ENCODE data around the gene TMC1.
"Not testable (repeated sequence)": the region's sequence is repeated elsewhere in the genome, so short reads cannot be mapped to it uniquely, and the experiment has no call there.

DNA sequence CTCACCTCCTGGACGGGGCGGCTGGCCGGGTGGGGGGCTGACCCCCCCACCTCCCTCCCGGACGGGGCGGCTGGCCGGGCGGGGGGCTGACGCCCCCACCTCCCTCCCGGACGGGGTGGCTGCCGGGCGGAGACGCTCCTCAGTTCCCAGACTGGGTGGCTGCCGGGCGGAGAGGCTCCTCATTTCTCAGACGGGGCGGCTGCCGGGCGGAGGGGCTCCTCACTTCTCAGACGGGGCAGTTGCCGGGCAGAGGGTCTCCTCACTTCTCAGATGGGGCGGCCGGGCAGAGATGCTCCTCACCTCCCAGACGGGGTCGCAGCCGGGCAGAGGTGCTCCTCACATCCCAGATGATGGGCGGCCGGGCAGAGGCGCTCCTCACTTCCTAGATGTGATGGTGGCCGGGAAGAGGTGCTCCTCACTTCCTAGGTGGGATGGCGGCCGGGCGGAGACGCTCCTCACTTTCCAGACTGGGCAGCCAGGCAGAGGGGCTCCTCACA lies 285.0 kb downstream of the TMC1 start:
- TF ChIP-seq POLR2A, POLR2AphosphoS5 (IDR thresholded peaks at IDR 0.05; ENCODE audit: low read depth, low read length): not testable (repeated sequence)

Data from GM12892 (cell line).